Stimulated activated naive B cell treated with anti-CD40 and anti-IgM and Interleukin-4, amounts not matched to agents 10 μg/mL and 1 μg/mL and 100 μg/mL, for 72 hours (primary cell): ENCODE data around the gene ADGRF1.

Source experiments
- ATAC-seq, 2 donors: fragments of 150-1000 bp; cut with Tn5 transposase; replicated peaks; 2 replicates each; pipeline ENCODE4 v1.10.0; 2021; ENCODE audit warnings: moderate library complexity in 1 of 2
- DNase-seq: peaks from one replicate; pipeline ENCODE4 v3.0.0; 2021
- H3K27ac Mint-ChIP-seq: one replicate; pipeline ENCODE4 v1.8.0; 2022; ENCODE audit warnings: mild to moderate bottlenecking, mixed read lengths
- H3K27me3 Mint-ChIP-seq, 2 donors: one replicate each; pipeline ENCODE4 v1.8.0; 2022; ENCODE audit warnings: mixed read lengths in 2 of 2
- H3K36me3 Mint-ChIP-seq, 2 donors: one replicate each; pipeline ENCODE4 v1.8.0; 2022; ENCODE audit warnings: mixed read lengths in 2 of 2, mild to moderate bottlenecking in 1 of 2
- H3K4me1 Mint-ChIP-seq, 2 donors: one replicate each; pipeline ENCODE4 v1.8.0; 2022; ENCODE audit warnings: mixed read lengths in 2 of 2, mild to moderate bottlenecking in 1 of 2
- H3K4me3 Mint-ChIP-seq, 2 donors: one replicate each; pipeline ENCODE4 v1.8.0; 2022; ENCODE audit warnings: mild to moderate bottlenecking in 2 of 2, mixed read lengths in 2 of 2, moderate library complexity in 1 of 2
- H3K9me3 Mint-ChIP-seq, 2 donors: one replicate each; pipeline ENCODE4 v1.8.0; 2022; ENCODE audit warnings: mixed read lengths in 2 of 2, mild to moderate bottlenecking in 1 of 2

ADGRF1 gene

DNA sequence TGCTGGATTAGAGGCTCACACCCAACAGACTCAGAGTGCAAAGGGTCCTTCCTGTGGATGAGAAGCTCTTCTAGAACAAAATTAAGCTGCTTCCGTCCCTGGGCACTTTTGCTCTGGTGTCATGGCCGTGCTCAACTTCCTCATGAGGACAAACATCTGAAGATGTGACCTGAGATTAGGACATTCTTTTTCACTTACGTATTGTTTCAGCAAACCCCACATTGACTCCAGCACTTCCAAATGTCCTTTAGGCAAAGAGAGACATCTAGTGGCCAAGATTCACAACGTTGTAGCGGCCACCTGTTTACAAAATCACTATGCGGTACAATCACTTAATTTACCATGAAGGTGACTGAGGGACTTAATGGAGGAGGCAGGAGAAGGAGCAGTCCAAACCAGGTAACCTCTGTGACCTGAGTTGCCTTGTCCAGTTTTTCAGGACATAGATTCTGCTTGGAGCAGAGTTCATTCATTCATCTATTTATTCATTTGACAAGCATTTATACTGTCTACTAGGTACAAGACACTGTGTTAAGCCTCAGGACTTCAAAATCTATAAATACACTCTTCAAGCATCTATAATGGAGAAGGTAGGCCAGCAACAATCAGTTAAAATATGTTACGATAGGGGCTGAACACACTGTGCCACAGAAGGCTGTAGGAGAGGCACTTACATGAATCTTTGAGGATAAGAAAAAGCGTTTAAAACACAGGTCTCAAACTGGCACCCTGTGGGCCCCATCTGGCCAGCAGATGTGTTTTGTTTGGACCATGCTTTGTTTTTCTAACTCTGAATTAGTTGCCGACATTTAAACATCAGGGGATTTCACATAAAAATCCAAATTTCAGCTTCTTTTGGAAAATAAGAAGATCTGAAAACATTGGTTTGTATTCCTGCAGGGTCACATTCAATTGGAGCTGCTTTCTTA is 5.6 kb upstream of the ADGRF1 start:
- Mint-ChIP-seq H3K4me1 (peaks cover 0 to 8% of the 10 kb centered on the region in 2 donors), H3K27ac (no peak overlapping the region), H3K9me3 (no peaks in the 10 kb centered on the region), H3K36me3 (no peaks in the 10 kb centered on the region), H3K4me3 (no peak overlapping the region), H3K27me3 (peaks cover 6% of the 10 kb centered on the region in 2 donors)
- peak; percentile 16 for DNase-seq
- ATAC-seq = peak; percentile 78 to 83

GRCh38 chr6:47047097-47047478 is 5.0 kb upstream of the ADGRF1 start:
- peaks cover 0 to 8% of the 10 kb centered on the region in 2 donors for H3K4me1 Mint-ChIP-seq
- peaks cover 6% of the 10 kb centered on the region in 2 donors for H3K27me3 Mint-ChIP-seq
- no peaks in the 10 kb centered on the region for H3K9me3 Mint-ChIP-seq
- H3K4me3 Mint-ChIP-seq = no peak overlapping the region
- H3K36me3 Mint-ChIP-seq = no peaks in the 10 kb centered on the region
- no peak for DNase-seq
- no peak for ATAC-seq
- no peak overlapping the region for H3K27ac Mint-ChIP-seq

DNA sequence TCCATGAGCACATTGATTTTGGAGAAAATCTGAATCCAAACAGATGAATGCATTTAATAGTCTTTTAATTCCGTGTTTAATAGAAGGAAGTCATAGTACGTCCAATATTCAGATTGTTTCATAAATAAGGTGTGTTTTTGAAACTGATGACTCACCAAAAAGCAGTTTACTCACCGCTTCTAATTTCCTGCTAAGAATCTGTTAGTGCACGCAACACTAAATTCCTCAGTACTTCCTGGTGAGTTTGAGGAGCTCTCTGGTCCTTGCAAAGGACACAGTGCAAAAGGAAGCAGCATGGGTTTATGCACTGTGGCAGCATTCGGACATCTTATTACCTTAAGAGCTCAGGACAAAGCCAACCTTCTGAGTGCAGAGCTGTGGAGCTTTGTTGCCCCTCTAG is 2.3 kb upstream of the ADGRF1 start:
- no peak for ATAC-seq

GRCh38 chr6:47043286-47043685 is 1.2 kb upstream of the ADGRF1 start:
- Mint-ChIP-seq H3K27ac (no peak overlapping the region), H3K4me1 (peaks cover 0 to 8% of the 10 kb centered on the region in 2 donors), H3K36me3 (no peaks in the 10 kb centered on the region), H3K9me3 (no peaks in the 10 kb centered on the region), H3K27me3 (peaks cover 6% of the 10 kb centered on the region in 2 donors), H3K4me3 (no peak overlapping the region)
- ATAC-seq = no peak
- DNase-seq = no peak

More for the DNA sequence above, 2.3 kb upstream of the ADGRF1 start:
- Mint-ChIP-seq H3K4me1 (peaks cover 0 to 8% of the 10 kb centered on the region in 2 donors), H3K4me3 (no peak overlapping the region), H3K27me3 (peaks cover 6% of the 10 kb centered on the region in 2 donors), H3K9me3 (no peaks in the 10 kb centered on the region), H3K36me3 (no peaks in the 10 kb centered on the region), H3K27ac (no peak overlapping the region)
- no peak for DNase-seq

- ATAC-seq (no peak), DNase-seq (no peak)
- no peaks in the 10 kb centered on the region for H3K36me3 Mint-ChIP-seq
- H3K27ac Mint-ChIP-seq = no peak overlapping the region
- no peaks in the 10 kb centered on the region for H3K27me3 Mint-ChIP-seq
- no peak overlapping the region for H3K4me3 Mint-ChIP-seq
- no peaks in the 10 kb centered on the region for H3K9me3 Mint-ChIP-seq
- no peaks in the 10 kb centered on the region for H3K4me1 Mint-ChIP-seq
These were observed 391 bp downstream of the ADGRF1 start for GRCh38 chr6:47041741-47042140.

- no peak for DNase-seq
- no peak overlapping the region for H3K27ac Mint-ChIP-seq
- no peaks in the 10 kb centered on the region for H3K36me3 Mint-ChIP-seq
- peaks cover 13 to 18% of the 10 kb centered on the region in 2 donors for H3K27me3 Mint-ChIP-seq
- no peak for ATAC-seq
- no peaks in the 10 kb centered on the region for H3K4me1 Mint-ChIP-seq
- H3K9me3 Mint-ChIP-seq = peaks cover 0 to 1% of the 10 kb centered on the region in 2 donors
- H3K4me3 Mint-ChIP-seq = no peak overlapping the region
These were observed 7.2 kb downstream of the ADGRF1 start for GRCh38 chr6:47034926-47035325.

DNA sequence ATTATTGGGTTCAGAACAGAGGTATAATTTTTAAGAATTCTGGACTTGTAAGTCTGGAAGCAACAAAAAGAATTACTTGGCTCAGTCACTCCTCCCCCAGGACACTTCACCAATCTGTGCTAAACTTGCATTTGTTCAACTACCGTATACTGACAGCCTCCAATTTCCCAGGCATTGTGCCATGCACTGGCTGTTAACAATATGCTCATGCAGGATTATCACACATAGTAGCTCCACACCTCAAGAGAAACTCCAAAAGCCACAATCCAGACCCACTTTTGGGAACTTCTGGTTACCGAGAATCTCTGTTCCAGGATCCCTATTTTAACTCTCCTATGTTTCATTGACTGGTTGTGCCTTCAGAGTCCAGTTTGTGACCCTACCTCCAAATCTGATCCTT is 7.7 kb downstream of the ADGRF1 start:
- no peak overlapping the region for H3K4me3 Mint-ChIP-seq
- ATAC-seq (no peak), DNase-seq (no peak)
- H3K27ac Mint-ChIP-seq = no peak overlapping the region
- peaks cover 0 to 1% of the 10 kb centered on the region in 2 donors for H3K9me3 Mint-ChIP-seq
- H3K27me3 Mint-ChIP-seq = peaks cover 13 to 18% of the 10 kb centered on the region in 2 donors
- no peaks in the 10 kb centered on the region for H3K4me1 Mint-ChIP-seq
- H3K36me3 Mint-ChIP-seq = no peaks in the 10 kb centered on the region

DNA sequence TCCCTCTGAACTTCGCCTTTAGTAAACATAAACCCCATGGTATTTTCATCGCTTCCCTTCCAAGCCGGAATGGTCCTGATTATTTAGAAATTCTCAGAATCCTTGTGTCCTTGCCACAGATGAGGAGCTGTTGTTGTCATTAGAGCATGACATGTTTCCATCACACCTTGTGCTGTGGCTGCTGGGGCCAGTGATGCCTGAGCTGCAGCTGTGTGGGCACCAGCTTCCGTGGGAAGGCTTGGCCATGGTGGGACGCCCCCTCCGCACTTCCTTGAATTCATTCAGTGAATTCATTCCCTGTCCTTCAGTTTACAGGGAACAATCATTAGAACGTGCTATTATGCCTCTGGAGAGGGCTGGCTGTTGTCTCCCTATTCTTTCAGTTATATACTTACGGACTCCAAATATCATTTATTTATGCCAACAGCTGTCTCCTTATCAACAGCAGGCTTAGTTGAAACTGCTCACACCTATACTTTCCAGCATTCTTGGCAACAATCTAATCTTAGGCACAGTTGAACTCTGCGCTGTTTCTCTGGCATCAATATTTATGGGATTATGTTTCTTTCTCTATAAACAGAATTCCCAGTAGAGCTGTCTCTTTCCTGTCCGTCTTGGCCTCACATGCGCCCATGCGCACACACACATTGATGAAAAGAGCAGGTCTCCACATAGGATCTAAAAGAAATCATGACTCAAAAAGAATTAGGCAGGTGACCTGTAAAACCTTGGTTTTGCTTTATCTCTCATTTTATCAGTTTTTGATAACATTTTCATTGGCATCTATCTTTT is 9.0 kb downstream of the ADGRF1 start:
- Mint-ChIP-seq H3K4me1 (no peaks in the 10 kb centered on the region), H3K4me3 (no peak overlapping the region), H3K36me3 (no peaks in the 10 kb centered on the region), H3K27me3 (peaks cover 13 to 18% of the 10 kb centered on the region in 2 donors), H3K9me3 (peaks cover 0 to 1% of the 10 kb centered on the region in 2 donors), H3K27ac (no peak overlapping the region)
- ATAC-seq (no peak), DNase-seq (no peak)

GRCh38 chr6:47031656-47032055 is 10.5 kb downstream of the ADGRF1 start:
- H3K27me3 Mint-ChIP-seq = peaks cover 13 to 18% of the 10 kb centered on the region in 2 donors
- peaks cover 0 to 1% of the 10 kb centered on the region in 2 donors for H3K9me3 Mint-ChIP-seq
- DNase-seq = no peak

GRCh38 chr6:47029865-47030561 is 12.1 kb downstream of the ADGRF1 start:
- ATAC-seq = no peak
- no peaks in the 10 kb centered on the region for H3K4me1 Mint-ChIP-seq
- no peaks in the 10 kb centered on the region for H3K9me3 Mint-ChIP-seq

More at GRCh38 chr6:47031656-47032055, 10.5 kb downstream of the ADGRF1 start:
- Mint-ChIP-seq H3K4me3 (no peak overlapping the region), H3K4me1 (no peaks in the 10 kb centered on the region), H3K27ac (no peak overlapping the region), H3K36me3 (no peaks in the 10 kb centered on the region)
- ATAC-seq = no peak

GRCh38 chr6:47028835-47029360 is 13.2 kb downstream of the ADGRF1 start:
- H3K4me3 Mint-ChIP-seq = no peak overlapping the region
- H3K36me3 Mint-ChIP-seq = no peaks in the 10 kb centered on the region

More at GRCh38 chr6:47029865-47030561, 12.1 kb downstream of the ADGRF1 start:
- no peak overlapping the region for H3K4me3 Mint-ChIP-seq
- H3K27me3 Mint-ChIP-seq = peaks cover 7 to 15% of the 10 kb centered on the region in 2 donors
- H3K27ac Mint-ChIP-seq = no peak overlapping the region
- no peak for DNase-seq
- no peaks in the 10 kb centered on the region for H3K36me3 Mint-ChIP-seq

GRCh38 chr6:47027315-47027714 is 14.8 kb downstream of the ADGRF1 start:
- ATAC-seq (no peak), DNase-seq (no peak)
- H3K27me3 Mint-ChIP-seq = peaks cover 0 to 4% of the 10 kb centered on the region in 2 donors
- H3K36me3 Mint-ChIP-seq = no peaks in the 10 kb centered on the region
- H3K9me3 Mint-ChIP-seq = no peaks in the 10 kb centered on the region
- H3K27ac Mint-ChIP-seq = no peak overlapping the region
- H3K4me1 Mint-ChIP-seq = no peaks in the 10 kb centered on the region
- H3K4me3 Mint-ChIP-seq = no peak overlapping the region

More at GRCh38 chr6:47028835-47029360, 13.2 kb downstream of the ADGRF1 start:
- Mint-ChIP-seq H3K27ac (no peak overlapping the region), H3K9me3 (no peaks in the 10 kb centered on the region), H3K4me1 (no peaks in the 10 kb centered on the region), H3K27me3 (peaks cover 0 to 9% of the 10 kb centered on the region in 2 donors)
- DNase-seq = no peak
- ATAC-seq = no peak

DNA sequence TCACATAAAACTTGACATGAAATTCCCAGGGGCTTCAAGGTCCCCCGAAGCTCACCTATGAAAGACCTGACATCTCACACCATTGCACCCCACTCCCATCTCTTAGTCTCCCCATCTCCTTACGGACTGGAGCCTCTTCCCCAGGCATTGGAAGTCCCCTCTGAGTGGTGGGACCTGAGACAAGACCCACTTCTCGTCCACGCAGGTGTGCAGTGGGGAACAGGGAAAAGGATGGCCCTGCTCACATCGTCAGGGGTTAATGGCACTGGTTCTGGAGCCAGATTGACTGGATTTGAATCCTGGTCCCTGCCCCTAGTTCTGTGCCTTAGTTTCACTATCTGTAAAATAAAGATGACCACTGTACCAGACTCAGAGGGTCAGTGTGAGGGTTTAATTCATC is 15.5 kb downstream of the ADGRF1 start:
- Mint-ChIP-seq H3K36me3 (no peaks in the 10 kb centered on the region), H3K27me3 (peaks cover 0 to 4% of the 10 kb centered on the region in 2 donors), H3K4me3 (no peak overlapping the region), H3K9me3 (no peaks in the 10 kb centered on the region), H3K27ac (no peak overlapping the region), H3K4me1 (no peaks in the 10 kb centered on the region)
- DNase-seq = no peak
- ATAC-seq = no peak

- no peak for DNase-seq
- no peaks in the 10 kb centered on the region for H3K9me3 Mint-ChIP-seq
- no peaks in the 10 kb centered on the region for H3K4me1 Mint-ChIP-seq
- no peak for ATAC-seq
- H3K27ac Mint-ChIP-seq = no peak overlapping the region
- H3K36me3 Mint-ChIP-seq = no peaks in the 10 kb centered on the region
- H3K4me3 Mint-ChIP-seq = no peak overlapping the region
- H3K27me3 Mint-ChIP-seq = no peaks in the 10 kb centered on the region
These were observed 18.6 kb downstream of the ADGRF1 start for GRCh38 chr6:47023573-47023972.
